GM18873 (cell line): Measurements from ENCODE around the gene UBAC2.
A peak's percentile ranks its signal among the peaks of the same experiment; 100 is the strongest.
"Not testable (repeated sequence)": the region's sequence is repeated elsewhere in the genome, so short reads cannot be mapped to it uniquely, and the experiment has no call there.

ENCODE experiments used
- ATAC-seq: cut with Tn5 transposase; IDR thresholded peaks from one replicate; pipeline ENCODE4 v1.9.1; 2021; ENCODE audit warnings: mild to moderate bottlenecking, moderate library complexity, moderate number of reproducible peaks; ENCODE audit not compliant: unreplicated experiment, low FRiP score

Gene UBAC2

DNA sequence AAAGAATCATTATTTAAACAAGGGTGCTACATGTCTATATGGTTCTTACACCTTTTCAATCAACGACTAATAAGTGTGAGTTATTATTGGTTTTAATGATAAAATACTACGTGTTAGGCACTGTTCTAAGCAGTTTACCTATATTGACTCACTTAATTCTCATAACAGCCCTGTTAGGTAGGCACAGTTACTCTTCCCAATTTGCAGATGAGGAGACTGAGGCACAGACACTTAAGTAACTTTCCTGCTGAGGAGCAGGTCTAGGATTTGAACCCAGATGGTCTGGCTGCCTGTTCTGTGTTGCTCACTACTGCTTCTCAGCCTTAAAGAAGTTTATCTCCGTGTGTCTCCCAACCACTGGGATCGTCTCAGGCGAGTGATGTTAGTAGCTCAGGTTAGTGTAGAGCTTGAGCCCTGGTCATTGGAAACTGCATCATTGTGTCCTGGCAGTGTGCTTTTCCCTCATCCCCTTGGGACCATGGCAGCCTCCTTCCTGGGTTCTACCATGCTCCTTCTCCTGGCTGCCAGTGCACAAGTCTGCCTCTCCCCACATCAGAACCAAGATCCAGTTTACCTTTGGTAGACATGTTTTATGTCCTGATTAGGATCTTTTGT lies 10.9 kb downstream of the UBAC2 start:
- ATAC-seq: no peak

DNA sequence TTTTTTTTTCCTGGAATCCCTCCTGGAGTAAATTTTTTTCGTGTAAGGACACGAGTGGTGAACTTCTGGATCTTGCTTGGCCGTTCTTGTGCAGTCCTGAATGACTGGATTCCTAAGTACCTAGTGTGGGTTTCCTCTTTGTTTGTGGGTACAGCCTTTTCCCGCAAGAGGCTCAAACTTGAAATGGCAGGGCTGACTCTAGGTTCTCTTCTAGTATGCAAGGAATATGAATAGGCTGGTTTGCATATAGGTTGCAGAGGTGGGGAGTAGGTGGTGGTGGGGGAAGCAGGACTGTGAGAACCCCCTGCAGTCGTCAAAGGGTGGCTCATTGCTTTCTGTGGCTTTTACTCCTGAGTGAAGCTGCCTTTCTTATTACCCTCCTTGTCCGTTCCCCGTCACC lies 13.6 kb downstream of the UBAC2 start:
- peak; percentile 49 for ATAC-seq

DNA sequence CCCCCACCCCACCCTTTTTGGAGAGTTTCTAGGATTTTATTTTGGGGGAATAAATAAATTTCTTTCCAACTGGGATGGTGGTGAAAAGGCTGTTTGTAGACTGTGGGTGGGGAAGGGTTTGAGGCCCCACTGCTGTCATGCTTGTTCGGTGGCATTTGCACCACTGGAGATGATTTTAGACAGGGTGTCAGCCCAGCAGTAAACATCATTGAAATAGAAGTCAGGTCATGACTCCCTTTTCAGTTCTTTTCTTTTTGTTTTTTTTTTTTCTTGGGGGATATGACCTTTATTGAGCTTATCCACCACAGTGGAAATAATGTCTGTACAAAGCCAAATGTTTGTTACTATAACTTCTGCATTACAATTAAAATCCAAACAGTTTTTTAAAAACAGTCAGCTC lies 14.1 kb downstream of the UBAC2 start:
- no peak for ATAC-seq

DNA sequence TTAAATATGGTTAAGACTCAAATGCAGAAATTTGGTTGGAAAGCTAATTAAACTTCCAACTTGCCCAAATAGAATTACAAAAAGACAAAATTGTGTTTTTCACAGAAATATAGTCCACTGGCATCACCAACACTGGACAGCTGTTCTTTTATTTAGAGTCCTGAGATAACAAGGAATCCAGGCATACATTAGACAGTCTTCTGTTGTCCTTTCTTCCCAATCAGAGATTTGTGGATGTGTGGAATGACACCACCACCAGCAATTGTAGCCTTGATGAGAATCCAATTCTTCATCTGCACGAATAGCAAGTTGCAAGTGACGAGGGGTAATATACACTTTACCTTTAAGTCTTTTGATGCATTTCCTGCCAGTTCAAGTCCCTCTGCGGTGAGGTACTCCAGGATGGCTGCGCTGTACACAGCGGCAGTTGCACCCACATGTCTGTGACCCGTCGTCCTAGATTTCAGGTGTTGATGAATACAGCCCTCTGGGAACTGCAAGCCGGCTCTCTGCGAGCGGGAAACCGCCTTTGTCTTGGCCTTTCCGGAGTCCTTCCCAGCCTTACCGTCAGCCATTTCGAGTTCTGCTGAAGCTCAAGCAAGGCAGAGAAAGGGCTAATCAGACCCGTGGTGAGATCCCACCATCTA lies 14.7 kb downstream of the UBAC2 start:
- no peak for ATAC-seq

DNA sequence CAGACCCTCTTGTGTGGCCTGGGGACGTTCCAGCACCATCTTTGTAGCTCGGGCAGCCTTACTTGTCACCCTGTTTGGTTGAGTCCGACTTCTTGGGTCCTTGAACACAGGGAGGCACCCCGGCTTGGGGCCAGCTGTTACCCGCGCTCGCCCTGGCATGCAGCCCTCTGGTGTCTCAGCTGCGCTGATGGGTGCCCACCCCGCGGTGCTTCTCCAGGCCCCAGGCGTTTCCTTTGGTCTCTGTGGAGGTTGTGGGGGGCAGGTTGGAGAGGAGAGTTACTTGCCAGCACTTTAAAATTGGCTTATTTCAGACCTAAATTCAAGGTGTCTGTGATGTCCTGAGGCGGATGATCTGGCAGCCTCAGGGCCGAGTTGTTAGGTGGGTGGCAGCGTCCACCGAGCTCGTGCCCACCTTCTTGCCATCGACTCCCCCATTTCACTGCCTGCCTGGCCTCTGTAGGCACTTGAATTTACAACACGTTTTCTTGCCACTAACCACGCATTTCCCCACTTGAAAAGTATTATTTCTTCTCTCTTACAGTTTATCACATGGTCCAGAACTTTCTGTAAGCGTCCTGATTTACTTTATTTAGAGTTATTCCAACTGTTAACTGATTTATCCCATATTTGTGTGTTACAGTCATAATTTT lies 16.9 kb downstream of the UBAC2 start:
- no peak for ATAC-seq

DNA sequence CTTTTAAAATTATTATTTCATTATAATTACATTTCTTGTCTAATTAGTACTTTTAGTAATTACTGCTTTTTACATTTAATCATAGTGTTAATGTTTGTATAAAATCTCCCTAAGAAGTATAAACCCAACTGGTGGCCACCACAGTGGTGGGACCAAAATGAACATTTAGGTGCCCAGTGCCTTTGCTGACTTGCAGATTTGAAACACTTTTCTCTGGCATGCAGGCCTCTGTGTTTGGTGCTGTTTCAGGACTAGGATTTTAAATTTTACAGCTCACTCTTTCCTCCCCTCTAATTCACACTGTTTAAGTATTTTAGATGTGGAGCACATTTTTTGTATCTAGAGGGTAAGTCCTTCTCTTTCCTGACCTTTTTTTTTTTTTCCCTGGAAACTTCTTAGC lies 17.5 kb downstream of the UBAC2 start:
- no peak for ATAC-seq

DNA sequence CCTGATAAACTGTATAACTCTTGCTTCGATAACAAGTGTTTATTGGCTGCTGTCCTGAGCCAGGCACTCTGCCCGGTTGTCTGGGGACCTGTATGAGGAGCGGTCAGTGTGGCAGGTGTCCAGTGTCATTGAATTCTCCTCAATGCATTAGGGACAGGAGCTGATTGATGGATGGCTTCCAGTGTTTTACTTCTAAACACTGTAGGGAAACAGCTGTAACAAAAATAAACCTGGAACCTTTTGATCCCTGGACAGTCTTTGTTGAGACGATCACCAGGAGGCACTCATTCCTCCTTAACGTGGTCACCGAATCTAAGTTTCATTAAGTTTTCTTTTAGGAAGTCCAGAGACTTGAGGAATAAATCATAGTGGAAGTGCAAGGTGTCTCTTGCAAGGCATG lies 17.9 kb downstream of the UBAC2 start:
- ATAC-seq: no peak

DNA sequence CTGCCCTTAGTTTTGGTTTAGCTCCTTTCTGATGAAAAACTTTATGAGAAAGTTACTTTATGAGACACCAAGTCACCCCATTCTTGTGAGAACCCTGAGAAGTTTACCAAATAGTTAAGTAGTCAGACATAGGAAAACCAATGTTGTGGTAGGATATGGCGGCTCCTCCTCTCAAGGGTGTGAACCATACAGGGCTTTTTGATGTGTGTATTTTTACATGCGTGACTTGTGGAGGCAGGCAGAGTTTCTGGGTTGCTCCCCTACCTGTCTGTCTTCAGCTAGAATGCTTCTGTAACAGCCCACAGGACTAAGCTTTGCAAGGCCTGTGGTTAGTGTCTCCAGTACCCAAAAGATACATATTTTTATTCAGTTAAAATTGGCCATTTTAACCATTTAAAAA lies 18.3 kb downstream of the UBAC2 start:
- ATAC-seq: no peak

DNA sequence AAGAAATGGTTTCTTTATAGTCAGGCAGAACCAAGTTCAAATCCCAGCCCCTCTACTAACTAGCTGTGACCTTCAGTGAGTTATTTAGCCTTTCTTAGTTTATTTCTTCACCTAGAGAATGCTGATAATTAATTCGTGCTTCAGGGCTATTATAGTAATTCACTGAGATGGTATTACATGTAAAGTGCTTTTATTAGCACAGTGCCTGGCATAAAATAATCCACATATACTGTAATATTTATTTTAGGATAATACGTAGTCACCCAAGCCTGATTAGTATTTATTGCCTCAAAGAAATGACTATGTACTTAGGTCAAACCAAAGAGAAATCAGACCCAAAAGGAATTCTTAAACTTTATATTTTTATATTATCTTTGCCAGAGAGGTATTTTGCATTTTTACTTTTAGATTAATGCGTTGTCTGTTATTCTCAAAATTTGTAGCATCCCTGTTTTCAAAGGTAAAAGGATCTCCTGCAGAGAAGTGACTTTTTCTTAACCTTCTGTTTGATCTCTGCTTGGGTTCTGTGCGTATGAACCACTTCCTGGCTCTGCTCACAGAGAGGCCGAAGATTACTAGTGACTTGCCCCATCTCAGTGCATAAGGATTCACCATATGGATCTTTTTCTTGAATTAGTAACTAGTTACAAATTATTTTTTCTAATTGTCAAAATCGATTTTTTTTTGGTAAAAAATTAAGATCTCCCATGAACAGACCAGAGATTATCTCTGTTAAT lies 19.7 kb downstream of the UBAC2 start:
- no peak for ATAC-seq

DNA sequence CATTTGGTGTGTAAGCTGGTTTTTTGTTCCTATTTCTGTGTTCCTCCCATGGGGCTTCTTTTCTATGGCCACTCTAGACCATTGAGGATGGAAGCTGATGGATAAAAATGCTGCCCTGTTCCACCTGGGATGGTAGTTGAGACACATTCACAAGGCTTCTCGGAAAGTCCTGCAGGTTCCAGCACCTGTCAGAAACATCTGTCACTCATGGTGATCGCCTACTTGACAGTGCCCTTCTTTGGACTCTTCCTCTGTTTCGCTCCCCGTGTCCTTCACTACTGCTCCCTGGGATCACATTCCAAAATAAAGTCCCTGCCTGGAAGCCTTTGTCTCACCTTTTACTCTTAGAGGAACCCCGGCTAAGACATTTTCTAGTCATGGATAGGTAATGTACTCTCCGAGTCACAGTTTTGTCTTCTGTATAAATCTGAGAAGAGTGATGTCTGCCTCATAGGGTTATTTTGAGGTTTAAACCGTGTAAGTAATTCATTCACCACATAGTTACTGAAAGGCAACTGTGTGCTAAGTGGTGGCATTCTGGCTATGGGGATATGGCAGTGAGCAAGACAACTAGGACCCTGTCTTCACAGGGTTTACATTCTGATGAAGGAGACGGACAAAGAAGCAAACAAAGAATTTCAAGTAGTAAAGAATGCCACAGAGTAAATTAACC lies 21.0 kb downstream of the UBAC2 start:
- no peak for ATAC-seq

DNA sequence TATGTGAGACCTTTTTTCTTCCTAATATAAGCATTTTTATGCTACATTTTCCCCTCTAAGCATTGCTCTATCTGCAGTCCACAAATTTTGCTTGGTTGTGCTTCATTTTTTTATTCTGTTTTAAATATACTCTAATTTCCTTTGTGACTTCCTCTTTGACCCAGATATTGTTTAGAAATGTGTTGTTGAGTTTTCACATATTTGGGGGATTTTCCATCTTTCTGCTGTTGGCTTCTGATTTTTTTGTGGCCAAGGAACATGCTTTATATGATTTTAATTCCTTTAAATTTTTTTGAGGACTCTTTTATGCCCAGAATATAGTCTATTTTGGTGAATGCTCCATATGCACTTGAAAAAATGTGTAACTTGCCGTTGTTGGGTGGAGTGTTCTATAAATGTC lies 22.9 kb downstream of the UBAC2 start:
- ATAC-seq: no peak

DNA sequence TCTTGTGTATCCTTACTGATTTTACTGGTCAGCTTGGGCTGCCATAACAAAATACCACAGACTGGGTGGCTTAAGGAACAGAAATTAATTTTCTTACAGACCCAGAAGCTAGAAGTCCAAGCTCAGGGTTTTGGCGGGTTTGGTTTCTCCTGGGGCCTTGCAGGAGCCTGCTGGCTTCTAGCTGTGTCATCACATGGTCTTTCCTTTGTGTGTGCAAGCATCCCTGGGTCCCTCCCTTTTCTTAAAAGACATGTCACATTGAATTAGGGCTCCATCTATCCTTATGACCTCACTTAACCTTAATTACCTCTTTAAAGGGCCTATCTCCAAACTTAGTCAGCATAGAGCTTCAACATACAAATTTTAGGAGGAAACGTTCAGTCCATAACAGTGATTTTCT lies 23.4 kb downstream of the UBAC2 start:
- no peak for ATAC-seq

DNA sequence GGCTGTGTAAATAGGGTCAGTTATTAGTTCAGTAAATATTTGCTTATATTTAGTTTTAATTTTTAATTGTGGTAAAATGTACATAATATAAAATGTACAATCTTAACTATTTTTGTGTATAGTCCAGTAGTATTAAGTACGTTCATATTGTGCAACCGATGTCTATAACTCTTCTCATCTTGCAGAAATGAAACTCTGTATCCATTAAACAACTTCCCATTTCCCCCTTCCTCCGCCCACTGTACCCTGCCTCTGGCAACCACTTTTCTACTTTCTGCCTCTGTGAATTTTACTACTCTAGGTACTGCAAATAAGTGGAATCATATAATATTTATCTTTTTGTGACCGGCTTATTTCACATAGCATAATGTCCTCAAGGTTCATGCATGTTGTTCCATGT lies 24.4 kb downstream of the UBAC2 start:
- ATAC-seq: no peak

DNA sequence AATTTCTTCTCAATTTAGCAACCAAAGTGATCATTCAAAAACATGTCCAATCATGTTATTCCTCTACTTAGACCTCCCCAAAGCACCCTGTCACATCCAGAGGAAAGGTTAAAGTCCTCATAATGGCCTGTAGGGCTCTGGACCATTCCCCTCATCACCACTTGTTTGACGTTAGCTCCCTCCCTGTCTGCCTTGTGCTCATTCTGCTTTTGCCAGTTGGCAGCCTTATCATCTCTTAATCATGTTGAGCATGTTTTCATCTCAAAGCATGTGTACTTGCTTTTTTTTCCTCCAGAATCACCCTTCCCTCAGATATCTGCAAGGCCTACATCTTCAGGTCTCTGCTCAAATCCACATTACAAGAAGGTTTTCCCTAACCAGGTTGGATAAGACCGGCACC lies 25.9 kb downstream of the UBAC2 start:
- no peak for ATAC-seq

DNA sequence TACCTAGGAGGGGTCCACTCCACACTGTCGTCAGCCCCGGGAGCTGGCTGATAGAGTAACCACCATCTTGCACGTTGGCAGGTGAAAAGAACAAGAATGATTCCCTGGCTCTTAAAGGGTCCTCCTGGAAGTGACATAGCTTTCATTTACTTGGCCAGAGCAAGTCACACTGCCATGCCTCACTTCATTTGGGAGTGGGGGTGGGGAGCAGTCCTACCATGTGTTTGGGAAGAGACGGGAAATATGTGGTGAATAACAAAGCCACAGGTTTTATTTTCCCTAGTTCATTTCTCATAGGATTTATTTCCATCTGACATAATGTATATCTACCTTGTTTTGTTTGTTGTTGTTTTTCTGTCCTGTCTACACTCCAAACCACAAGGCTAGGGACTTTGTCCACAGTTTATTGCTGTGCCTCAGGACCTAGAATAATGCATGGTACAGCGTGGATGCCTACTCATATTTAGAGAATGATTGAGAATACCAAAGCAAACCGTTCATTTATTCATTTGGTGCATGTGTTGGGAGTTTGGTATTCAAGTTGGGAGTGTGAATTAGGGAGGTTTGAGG lies 26.8 kb downstream of the UBAC2 start:
- ATAC-seq: no peak

DNA sequence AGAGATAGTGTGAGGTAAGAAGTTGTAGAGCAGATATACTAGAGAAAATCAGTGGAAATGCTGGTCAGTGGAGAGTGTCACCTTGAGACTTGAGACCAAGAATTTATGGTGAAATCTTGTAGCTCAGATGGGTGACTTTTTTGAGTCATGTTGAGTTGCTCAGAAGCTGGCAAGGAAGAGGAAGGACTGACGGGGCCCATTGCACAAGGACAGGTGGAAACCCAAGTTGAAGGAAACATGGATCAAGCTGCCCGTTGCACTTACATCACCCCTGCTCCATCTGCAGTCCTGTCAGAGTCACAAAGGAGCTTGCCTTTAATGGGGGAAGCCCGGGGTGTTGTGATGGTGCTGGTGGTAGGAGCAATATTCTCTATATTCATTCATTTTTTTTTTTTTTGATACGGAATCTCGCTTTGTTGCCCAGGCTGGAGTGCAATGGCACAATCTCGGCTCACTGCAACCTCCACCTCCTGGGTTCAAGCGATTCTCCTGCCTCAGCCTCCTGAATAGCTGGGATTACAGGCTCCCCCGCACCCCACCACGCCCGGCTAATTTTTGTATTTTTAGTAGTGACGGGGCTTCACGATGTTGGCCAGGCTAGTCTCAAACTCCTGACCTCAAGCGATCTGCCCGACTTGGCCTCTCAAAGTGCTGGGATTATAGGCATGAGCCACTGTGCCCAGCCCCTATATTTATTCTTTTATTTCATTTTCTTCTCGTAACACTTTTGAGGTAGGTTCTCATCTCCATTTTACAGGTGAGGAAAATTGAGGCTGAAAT lies 27.4 kb downstream of the UBAC2 start:
- no peak for ATAC-seq

DNA sequence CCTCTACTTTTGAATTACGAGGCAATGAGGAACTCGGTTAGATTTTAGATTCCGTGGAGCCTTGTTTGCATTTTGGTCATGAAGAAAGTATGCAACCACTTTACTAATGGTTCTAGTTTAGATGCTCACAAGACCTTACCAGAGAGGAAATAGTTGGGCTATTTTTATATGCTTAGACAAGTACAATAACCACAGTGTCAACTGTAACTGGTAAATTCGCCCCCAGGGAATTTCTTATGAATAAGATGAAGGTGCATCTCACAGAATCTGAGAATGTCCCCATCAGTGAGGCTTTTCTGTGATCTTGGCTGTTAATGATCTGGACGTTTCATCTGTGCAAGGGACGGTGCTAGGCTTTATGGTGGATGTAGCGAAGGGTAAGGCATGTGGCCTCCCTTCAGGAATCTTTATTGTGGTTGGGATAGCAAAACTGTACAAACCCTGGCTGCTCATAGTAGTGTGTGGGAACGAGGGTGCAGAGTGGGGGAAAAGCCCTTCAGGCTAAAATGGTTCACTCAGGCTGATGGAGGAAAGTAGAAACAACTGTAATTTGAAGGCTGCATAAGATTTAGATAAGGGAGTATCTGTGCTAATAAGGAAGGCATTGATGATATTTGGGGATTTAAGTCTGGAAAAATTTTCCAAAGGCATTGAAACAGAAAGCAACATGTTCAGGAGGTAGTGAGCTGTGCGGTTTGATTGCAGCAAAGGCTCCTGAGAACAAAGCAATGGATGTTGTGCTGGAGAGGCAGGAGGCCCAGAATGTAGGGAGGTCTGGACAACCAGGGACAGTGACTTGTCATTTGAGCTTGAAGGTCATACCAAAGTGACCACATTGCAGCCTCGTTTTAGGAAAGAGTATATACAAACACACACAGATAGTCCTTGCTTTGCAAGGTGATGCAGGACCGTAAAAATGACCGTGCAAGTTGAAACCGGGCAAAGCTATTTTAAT lies 28.4 kb downstream of the UBAC2 start:
- peak; percentile 94 for ATAC-seq

DNA sequence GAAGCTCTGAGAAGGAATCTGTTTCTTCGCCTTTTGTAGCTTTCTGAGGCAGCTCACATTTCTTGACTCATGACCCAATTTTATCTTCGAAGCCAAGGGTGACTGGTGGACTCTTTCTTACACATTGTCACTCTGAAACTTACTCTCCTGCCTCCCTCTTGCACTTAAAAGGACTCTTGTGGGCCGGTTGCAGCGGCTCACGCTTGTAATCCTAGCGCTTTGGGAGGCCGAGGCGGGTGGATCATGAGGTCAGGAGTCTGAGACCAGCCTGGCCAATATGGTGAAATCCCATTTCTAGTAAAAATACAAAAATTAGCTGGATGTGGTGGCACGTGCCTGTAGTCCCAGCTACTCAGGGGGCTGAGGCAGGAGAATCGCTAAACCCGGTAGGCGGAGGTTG lies 29.9 kb downstream of the UBAC2 start:
- ATAC-seq: not testable (repeated sequence)

DNA sequence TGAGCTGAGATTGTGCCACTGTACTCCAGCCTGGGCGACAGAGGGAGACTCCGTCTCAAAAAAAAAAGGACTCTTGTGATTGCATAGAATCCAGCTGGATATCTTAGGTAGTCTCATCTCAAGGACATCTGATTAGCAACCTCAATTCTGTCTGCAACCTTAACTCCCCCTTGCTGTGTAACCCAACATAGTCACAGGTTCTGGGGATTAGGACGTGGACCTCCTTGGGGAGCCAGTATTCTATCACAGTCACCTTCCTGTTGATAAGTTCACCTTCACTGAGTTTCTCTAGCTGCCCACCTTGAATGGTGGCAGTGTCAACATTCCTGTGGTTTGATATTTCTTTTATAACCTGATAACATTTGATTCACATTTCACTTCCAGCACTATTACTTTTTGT lies 30.3 kb downstream of the UBAC2 start:
- ATAC-seq: no peak
